DND-41 (cell line): ENCODE measurements around the gene C18orf63.
"Not testable (repeated sequence)": the region's sequence is repeated elsewhere in the genome, so short reads cannot be mapped to it uniquely, and the experiment has no call there.

Source experiments
- ATAC-seq: fragments of 200-7000 bp; cut with Tn5 transposase; 3 replicates; pipeline ENCODE4 v1.9.1; 2021; ENCODE audit warnings: low read depth; ENCODE audit not compliant: insufficient read depth
- DNase-seq: peaks from one replicate; pipeline ENCODE4 v3.0.0-alpha.2; 2020
- H2AFZ ChIP-seq: 2 replicates; pipeline ENCODE4 v1.6.0; 2012; ENCODE audit warnings: low read depth, low read length
- H3K27ac ChIP-seq: 2 replicates; pipeline ENCODE4 v1.5.1; 2012; ENCODE audit warnings: low read length, inconsistent platforms
- H3K27me3 ChIP-seq: fragments of 200-600 bp; sonication (generic); 2 replicates; pipeline ENCODE4 v1.6.0; 2012; ENCODE audit warnings: low read length, mild to moderate bottlenecking, inconsistent platforms; ENCODE audit not compliant: insufficient read depth, poor library complexity
- H3K36me3 ChIP-seq: 2 replicates; pipeline ENCODE4 v1.5.1; 2012; ENCODE audit warnings: low read length, inconsistent platforms; ENCODE audit not compliant: insufficient read depth
- H3K4me1 ChIP-seq: 2 replicates; pipeline ENCODE4 v1.5.1; 2012; ENCODE audit warnings: mild to moderate bottlenecking, low read length; ENCODE audit not compliant: insufficient read depth
- H3K4me2 ChIP-seq: 2 replicates; pipeline ENCODE4 v1.6.0; 2012; ENCODE audit warnings: mild to moderate bottlenecking, moderate library complexity, low read length, inconsistent platforms; ENCODE audit not compliant: insufficient read depth
- H3K4me3 ChIP-seq, 2 experiments: fragments of 200-600 bp in 1 of 2; shearing (Covaris generic) in 1 of 2; 2 replicates each; pipeline ENCODE4 v1.5.1; 2012 to 2016; ENCODE audit warnings: inconsistent platforms in 2 of 2, low read length in 2 of 2, mild to moderate bottlenecking in 2 of 2, low read depth in 1 of 2, moderate library complexity in 1 of 2
- H3K79me2 ChIP-seq: 2 replicates; pipeline ENCODE4 v1.6.0; 2012; ENCODE audit warnings: low read length, inconsistent platforms; ENCODE audit not compliant: insufficient read depth
- H3K9ac ChIP-seq: 2 replicates; pipeline ENCODE4 v1.6.0; 2012; ENCODE audit warnings: low read depth, mild to moderate bottlenecking, inconsistent platforms, low read length, moderate library complexity
- H3K9me3 ChIP-seq: 2 replicates; pipeline ENCODE4 v1.5.1; 2012; ENCODE audit warnings: low read length, moderate library complexity, mild to moderate bottlenecking, inconsistent platforms; ENCODE audit not compliant: insufficient read depth, severe bottlenecking
- H4K20me1 ChIP-seq: 2 replicates; pipeline ENCODE4 v1.6.0; 2012; ENCODE audit warnings: low read length; ENCODE audit not compliant: insufficient read depth
- EZH2 ChIP-seq: IDR thresholded peaks from 3 replicates; pipeline ENCODE4 v1.6.1; 2012; ENCODE audit warnings: borderline replicate concordance, low read depth, mild to moderate bottlenecking, moderate library complexity, low read length, inconsistent platforms; ENCODE audit not compliant: severe bottlenecking
- TF ChIP-seq, protein P1 (sequence below): IDR thresholded peaks from 2 replicates; pipeline ENCODE4 v1.5.1; 2012; ENCODE audit warnings: borderline replicate concordance, low read length, moderate library complexity, mild to moderate bottlenecking; ENCODE audit not compliant: poor library complexity, severe bottlenecking; ENCODE audit errors: extremely low read depth

Gene C18orf63

DNA sequence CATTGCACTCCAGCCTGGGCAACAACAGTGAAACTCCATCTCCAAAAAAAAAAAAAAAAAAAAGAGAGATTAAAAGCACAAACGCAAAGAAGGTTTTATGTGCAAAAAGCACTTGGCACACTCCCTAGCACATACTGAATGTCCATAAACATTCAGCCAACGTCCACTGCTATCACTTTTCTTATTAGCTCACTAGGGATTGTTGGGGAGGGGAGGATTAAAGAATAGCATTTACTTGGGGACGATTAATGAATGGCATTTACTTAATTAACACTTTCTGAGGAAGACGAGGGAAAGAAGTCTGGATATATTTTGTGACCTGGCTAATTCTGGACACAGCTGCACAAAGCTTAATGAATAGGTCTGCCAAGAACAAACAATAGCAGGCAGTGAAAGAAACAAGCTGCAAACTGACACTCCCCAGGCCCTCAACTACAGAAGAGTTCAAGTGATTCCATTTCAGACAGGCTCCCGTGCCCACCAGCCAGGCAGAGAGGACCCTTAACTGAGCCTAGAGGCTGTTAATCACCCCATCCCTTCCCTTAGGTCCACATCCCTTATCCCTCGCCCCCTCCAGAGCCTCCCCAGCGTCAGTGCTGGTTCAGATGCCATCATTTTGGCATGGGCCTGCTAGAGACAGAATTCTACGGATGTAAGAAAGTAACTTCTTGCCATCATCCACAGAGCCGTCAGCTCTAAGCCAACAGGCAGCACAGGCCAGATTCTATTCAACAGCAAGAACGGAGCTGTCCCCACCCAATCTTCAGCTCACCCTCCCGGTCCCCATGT, 31.3 kb upstream of the C18orf63 start:
- H3K4me3 ChIP-seq: no peak overlapping the region
- H3K27ac ChIP-seq: no peak overlapping the region
- no peaks in the 10 kb centered on the region for H3K9me3 ChIP-seq
- DNase-seq (no peak), ATAC-seq (no peak)
- H3K4me2 ChIP-seq: no peak overlapping the region
- no peak overlapping the region for H3K9ac ChIP-seq
- peaks cover 13% of the 10 kb centered on the region for H3K27me3 ChIP-seq
- peaks cover 17% of the 10 kb centered on the region; the same call in 1 of the 2 replicates for H4K20me1 ChIP-seq
- peaks cover 7% of the 10 kb centered on the region; the same call in 1 of the 2 replicates for H3K79me2 ChIP-seq
- H2AFZ ChIP-seq: no peak overlapping the region
- no peak for TF ChIP-seq EZH2
- TF ChIP-seq, protein P1, sequence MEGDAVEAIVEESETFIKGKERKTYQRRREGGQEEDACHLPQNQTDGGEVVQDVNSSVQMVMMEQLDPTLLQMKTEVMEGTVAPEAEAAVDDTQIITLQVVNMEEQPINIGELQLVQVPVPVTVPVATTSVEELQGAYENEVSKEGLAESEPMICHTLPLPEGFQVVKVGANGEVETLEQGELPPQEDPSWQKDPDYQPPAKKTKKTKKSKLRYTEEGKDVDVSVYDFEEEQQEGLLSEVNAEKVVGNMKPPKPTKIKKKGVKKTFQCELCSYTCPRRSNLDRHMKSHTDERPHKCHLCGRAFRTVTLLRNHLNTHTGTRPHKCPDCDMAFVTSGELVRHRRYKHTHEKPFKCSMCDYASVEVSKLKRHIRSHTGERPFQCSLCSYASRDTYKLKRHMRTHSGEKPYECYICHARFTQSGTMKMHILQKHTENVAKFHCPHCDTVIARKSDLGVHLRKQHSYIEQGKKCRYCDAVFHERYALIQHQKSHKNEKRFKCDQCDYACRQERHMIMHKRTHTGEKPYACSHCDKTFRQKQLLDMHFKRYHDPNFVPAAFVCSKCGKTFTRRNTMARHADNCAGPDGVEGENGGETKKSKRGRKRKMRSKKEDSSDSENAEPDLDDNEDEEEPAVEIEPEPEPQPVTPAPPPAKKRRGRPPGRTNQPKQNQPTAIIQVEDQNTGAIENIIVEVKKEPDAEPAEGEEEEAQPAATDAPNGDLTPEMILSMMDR: no peak
- peaks cover 4% of the 10 kb centered on the region; the same call in 1 of the 2 replicates for H3K4me1 ChIP-seq
- no peaks in the 10 kb centered on the region for H3K36me3 ChIP-seq

DNA sequence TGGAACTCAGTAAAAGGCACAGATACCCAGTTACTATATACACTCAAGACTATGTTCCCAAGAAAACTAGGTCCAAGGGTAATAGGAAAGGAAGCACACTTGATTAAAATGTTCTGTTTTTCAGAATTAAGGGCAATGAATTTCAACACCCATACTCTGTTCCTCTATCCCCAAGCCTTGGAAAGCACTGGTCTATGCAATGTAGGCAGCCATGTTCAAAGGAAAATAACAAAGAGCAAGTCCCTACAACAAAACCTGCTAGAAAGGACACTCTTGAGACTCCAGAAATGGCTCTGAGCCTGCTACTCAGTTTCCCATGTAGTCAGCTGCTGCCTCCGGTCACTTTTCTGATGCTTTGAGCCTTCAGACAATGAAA, 30.7 kb upstream of the C18orf63 start:
- H3K79me2 ChIP-seq: peaks cover 7% of the 10 kb centered on the region; the same call in 1 of the 2 replicates

DNA sequence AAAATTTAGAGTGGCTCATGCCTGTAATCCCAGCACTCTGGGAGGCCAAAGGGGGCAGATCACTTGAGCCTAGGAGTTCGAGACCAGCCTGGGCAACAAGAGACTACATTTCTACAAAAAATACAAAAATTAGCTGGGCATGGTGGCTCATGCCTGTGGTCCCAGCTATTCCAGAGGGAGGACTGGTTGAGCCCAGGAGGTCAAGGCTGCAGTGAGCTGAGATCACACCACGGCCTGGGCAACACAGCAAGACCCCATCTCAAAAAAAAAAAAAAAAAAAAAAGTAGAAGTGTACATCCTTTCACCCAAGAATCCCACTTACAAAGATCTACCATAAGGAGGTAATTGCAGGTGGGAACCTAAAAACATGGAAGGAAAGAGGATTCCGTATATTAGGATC, 30.1 kb upstream of the C18orf63 start:
- not testable (repeated sequence) for H3K4me1 ChIP-seq

More for the DNA sequence above, 30.7 kb upstream of the C18orf63 start:
- no peaks in the 10 kb centered on the region for H3K9me3 ChIP-seq
- DNase-seq: no peak
- TF ChIP-seq, protein P1: no peak
- no peak for TF ChIP-seq EZH2
- no peak overlapping the region for H2AFZ ChIP-seq
- no peaks in the 10 kb centered on the region for H3K36me3 ChIP-seq
- peaks cover 13% of the 10 kb centered on the region for H3K27me3 ChIP-seq
- ATAC-seq: no peak
- no peak overlapping the region for H3K9ac ChIP-seq
- peaks cover 4% of the 10 kb centered on the region; the same call in 1 of the 2 replicates for H3K4me1 ChIP-seq
- no peak overlapping the region for H3K27ac ChIP-seq
- H3K4me2 ChIP-seq: no peak overlapping the region
- H4K20me1 ChIP-seq: peaks cover 17% of the 10 kb centered on the region; the same call in 1 of the 2 replicates
- H3K4me3 ChIP-seq: no peak overlapping the region

DNA sequence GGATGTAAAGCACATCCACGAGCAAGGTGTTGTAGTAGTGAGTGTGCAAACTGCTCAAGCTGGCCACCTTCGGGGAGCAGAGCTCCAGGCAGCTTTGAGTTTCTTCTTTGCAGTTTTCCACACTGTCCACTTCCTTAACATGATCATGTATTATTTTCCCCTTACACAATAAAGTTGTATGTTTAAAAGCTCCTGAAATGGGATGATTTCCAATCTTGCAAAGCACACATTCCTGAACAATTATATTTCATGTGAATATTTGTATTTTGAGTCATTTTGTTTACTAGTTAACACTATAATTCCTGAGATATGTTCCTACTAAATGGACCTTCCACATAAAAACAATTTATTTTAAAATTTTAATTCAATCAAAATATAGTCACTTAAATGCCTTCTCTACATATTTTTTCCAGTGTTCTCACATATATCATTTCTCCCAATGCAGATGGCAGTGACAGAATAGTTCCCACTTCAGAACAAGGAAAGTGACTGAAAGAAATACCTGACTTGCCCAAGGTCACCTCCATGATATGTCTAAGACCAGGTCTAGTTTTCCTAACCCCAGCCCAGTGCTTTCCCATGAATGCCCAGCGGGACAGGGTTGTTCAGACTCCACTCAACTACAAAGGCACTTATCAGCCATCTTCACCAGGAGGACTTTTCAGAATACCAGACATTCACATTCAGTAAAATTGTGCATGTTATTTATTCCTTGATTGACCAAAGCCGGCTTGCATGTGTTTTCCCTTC, 29.4 kb upstream of the C18orf63 start:
- ATAC-seq (no peak), DNase-seq (no peak)
- Histone ChIP-seq H4K20me1 (peaks cover 12% of the 10 kb centered on the region; the same call in 1 of the 2 replicates), H3K79me2 (peaks cover 13% of the 10 kb centered on the region), H3K4me1 (peaks cover 12% of the 10 kb centered on the region), H3K27ac (no peak overlapping the region), H3K9me3 (no peaks in the 10 kb centered on the region), H2AFZ (no peak overlapping the region), H3K4me3 (no peak overlapping the region), H3K9ac (no peak overlapping the region), H3K27me3 (peaks cover 13% of the 10 kb centered on the region), H3K36me3 (no peaks in the 10 kb centered on the region), H3K4me2 (no peak overlapping the region)
- TF ChIP-seq, protein P1: no peak
- no peak for TF ChIP-seq EZH2

More for the DNA sequence above, 30.1 kb upstream of the C18orf63 start:
- not testable (repeated sequence) for H3K79me2 ChIP-seq, H3K9me3 ChIP-seq, H3K36me3 ChIP-seq, ATAC-seq, H3K4me2 ChIP-seq, H3K27ac ChIP-seq, H2AFZ ChIP-seq, H3K4me3 ChIP-seq, DNase-seq, H3K9ac ChIP-seq
- Histone ChIP-seq H3K27me3 (peaks cover 13% of the 10 kb centered on the region), H4K20me1 (peaks cover 17% of the 10 kb centered on the region; the same call in 1 of the 2 replicates)
